ENCODE results near the gene RYR1.
"Not testable (repeated sequence)": the region's sequence is repeated elsewhere in the genome, so short reads cannot be mapped to it uniquely, and the experiment has no call there.

The RYR1 gene

DNA sequence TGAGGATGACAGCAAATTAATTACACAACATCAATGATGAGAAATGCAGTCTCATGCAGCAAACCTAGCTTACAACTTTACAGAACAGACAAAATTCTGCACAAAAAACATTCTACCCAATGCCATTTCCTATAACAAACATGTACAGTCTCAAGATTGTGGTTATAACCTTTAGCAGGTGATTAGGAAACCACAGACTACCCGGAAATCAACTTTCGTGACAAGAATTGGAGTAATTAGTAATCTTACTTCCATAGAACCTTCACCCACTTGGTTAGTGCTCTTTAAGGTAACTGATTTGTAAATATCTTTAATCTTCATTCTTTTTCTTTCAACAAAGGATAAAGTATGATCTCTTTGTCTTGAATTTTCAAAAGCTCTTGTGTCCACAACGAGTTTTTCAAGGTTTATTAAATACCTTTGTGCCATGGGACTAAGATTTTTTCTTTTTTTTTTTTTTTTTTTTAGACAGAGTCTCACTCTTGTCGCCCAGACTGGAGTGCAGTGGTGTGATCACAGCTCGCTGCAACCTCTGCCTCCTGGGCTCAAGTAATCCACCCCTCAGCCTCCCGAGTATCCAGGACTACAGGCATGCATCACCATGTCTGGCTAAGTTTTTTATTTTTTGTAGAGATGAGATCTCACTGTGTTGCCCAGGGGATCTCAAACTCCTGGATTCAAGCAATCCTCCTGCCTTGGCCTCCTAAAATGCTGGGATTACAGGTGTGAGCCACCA is 105.5 kb downstream of the RYR1 start:
- no peak for DNase-seq (ENCODE audit: low read depth)

DNA sequence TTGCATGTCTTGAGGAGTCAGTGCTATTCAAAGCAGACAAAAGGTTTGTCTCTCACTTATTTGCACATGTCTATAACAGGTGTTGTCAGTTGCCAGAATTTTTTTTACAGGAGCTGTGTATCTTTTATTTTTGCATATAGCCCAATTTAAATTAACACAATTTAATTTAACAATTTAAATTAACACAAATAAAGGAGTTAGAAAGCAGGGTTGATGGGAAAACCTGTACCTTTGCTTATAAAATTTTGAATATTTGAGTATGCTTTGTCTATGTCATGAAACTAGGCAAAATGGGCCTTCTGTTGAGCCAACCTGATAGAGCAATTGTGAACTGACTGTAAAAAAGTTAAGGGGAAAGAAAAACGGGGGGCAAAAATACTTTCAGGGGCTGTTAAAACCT is 106.3 kb downstream of the RYR1 start:
- no peak for DNase-seq (ENCODE audit: low read depth)

DNA sequence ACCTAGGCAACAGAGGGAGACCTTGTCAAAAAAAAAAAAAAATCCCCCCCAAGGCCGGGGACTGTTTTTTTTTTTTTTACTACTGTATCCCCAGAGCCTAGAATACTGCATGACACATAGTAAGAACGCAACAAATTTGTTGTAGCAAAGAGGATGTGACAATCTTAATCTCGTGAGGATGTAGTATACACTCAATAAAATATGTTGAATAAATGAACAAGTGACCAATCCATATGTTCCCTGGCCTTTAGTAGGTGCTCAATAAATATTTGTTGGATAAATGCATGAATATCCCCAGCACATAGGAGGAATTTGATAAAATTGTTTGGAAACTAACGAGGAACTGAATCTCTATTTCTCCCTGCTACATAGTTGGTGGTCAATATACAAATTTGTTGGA is 108.5 kb downstream of the RYR1 start:
- DNase-seq (ENCODE audit: low read depth), result no peak

GRCh38 chr19:38543286-38543806 is 109.9 kb downstream of the RYR1 start:
- no peak for DNase-seq (ENCODE audit: low read depth)

GRCh38 chr19:38543807-38544568 is 110.5 kb downstream of the RYR1 start:
- no peak for DNase-seq (ENCODE audit: low read depth)

GRCh38 chr19:38544569-38545315 is 111.3 kb downstream of the RYR1 start:
- DNase-seq (ENCODE audit: low read depth), result no peak

GRCh38 chr19:38545596-38545995 is 112.1 kb downstream of the RYR1 start:
- DNase-seq (ENCODE audit: low read depth), result no peak

GRCh38 chr19:38547421-38547820 is 113.9 kb downstream of the RYR1 start:
- DNase-seq (ENCODE audit: low read depth), result no peak

DNA sequence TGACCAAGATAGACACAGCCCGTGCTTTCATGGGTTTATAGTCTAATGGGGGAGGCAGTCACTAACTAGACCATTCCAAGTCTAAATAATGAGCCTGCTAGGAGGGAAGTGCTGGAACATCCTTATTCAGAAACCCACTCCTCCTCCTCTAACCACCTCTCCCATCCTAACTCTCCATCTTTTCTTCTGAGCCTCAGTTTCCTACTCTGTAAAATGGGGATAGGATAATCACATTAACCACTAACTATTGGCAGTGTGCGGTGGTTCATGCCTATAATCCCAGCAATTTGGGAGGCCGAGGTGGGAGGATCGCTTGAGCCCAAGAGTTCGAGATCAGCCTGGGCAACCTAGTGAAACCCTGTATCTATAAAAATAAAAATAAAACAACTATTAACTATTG is 115.6 kb downstream of the RYR1 start:
- DNase-seq (ENCODE audit: low read depth), result no peak

DNA sequence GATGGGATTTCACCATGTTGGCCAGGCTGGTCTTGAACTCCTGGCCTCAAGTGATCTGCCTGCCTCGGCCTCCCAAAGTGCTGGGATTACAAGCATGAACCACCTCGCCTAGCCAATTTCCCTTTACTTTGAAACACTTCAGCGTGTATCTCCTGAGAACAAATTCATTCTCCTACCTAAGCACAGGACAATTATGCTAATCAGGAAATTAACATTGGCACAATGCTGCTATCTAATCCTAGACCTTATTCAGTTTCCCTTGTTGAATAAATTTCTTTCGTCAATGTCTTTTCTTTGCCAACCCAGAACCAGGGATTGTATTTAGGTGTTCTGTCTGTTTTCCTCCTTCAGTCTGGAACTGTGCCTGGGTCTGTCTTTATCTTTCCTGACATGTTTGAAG is 116.5 kb downstream of the RYR1 start:
- no peak for DNase-seq (ENCODE audit: low read depth)

DNA sequence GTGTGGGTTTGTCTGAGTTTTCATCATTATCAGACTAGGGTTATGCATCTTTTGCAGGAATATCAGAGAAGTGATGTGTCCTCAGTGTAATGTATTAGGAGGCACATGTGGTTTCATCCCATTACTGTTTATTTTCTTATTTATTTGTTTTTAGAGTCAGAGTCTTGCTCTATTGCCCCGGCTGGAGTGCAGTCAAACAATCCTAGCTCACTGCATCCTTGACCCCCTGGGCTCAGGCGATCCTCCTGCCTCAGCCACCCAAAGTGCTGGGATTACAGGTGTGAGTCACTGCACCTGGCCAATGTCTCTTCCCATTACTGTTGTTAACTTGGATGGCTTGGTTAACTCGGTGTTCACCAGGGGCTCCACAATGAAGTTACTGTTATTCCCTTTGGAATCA is 116.9 kb downstream of the RYR1 start:
- no peak for DNase-seq (ENCODE audit: low read depth)

GRCh38 chr19:38551450-38551813 is 117.9 kb downstream of the RYR1 start:
- no peak for DNase-seq (ENCODE audit: low read depth)

DNA sequence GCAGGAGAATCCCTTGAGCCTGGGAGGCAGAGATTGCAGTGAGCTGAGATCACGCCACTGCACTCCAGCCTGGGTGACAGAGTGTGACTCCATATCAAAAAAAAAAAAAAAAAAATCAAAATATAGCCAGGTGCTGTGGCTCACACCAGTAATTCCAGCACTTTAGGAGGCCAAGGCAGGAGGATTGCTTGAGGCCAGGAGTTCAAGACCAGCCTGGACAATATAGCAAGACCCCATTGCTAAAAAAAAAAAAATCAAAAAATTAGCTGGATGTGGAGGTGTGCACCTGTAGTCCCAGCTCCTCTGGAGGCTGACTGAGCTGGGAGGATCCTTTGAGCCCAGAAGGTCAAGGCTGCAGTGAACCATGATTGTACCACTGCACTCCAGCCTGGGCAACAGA is 119.7 kb downstream of the RYR1 start:
- DNase-seq (ENCODE audit: low read depth), result not testable (repeated sequence)

- DNase-seq (ENCODE audit: low read depth), result no peak
Measured at GRCh38 chr19:38554676-38555141, 121.2 kb downstream of the RYR1 start.

DNA sequence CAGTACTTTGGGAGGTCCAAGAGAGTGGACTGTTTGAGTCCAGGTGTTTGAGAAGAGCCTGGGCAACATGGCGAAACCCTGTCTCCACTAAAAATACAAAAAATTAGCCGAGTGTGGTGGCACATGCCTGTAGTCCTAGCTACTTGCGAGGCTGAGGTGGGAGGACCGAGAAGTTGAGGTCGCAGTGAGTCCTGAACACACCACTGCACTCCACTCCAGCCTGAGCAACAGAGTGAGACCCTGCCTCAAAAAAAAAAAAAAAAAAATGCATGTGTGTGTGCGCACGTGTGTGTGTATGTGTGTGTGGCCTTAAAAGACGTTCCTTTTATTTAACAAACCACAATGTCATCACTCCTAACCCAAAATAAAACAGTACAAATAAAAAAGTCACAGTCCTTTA is 121.7 kb downstream of the RYR1 start:
- DNase-seq (ENCODE audit: low read depth), result no peak

DNA sequence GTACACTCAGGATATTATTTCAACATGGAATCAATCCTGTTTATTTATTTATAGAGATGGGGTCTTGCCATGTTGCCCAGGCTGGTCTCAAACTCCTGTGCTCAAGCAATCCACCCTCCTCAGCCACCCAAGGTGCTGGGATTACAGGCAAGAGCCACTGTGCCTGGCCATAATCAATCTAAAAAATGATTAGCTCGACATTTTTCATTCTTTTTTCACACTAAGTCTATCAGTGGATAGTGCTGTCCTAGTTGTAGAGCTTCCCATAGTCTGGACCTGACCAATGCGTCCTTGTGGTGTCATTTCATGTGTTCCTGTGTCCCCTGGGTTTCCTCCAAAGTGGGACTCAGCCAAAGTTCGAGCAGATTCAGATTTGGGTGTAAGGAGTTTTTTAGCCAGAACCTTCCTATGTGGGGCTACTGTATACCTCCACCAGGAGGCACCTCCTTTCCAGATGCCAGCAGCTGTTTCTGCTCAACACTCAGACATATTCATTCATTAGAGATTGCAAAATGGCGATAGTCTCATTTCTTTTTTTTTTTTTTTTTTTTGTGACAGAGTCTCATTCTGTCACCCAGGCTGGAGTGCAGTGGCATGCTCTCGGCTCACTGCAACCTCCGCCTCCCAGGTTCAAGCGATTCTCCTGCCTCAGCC is 123.2 kb downstream of the RYR1 start:
- no peak for DNase-seq (ENCODE audit: low read depth)

DNA sequence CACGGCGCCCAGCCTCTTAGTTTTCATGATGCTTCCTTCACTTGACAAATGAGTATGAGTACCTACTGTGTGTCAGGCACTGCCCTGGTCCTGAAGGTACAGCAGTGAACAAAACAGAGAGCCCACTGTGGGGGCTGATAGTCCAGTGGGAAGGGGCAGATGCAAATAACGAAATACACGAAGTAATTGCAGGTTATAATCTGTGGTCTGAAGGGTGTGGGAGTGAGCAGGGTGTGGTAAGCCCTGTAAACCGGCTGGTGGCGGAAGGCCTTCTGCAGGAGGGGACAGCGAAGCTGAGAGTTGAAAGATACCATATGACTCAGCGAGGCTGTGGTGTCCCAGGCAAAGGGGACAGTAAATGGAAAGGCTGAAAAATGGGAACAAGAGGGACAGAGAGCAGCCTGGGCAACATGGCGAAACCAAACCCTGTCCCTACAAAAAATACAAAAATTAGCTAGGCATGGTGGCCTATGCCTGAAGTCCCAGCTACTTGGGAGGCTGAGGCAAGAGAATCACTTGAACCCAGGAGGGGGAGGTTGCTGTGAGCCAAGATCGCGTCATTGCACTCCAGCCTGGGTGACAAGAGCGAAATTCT is 123.8 kb downstream of the RYR1 start:
- DNase-seq (ENCODE audit: low read depth), result no peak

GRCh38 chr19:38558933-38559332 is 125.4 kb downstream of the RYR1 start:
- DNase-seq (ENCODE audit: low read depth), result not testable (repeated sequence)

GRCh38 chr19:38559428-38560401 is 126.2 kb downstream of the RYR1 start:
- no peak for DNase-seq (ENCODE audit: low read depth)

- DNase-seq (ENCODE audit: low read depth), result no peak
Measured at GRCh38 chr19:38561053-38561606, 127.6 kb downstream of the RYR1 start.
